ENCODE data around the gene R3HDML.
"Not testable (repeated sequence)": the region's sequence is repeated elsewhere in the genome, so short reads cannot be mapped to it uniquely, and the experiment has no call there.

The R3HDML gene

DNA sequence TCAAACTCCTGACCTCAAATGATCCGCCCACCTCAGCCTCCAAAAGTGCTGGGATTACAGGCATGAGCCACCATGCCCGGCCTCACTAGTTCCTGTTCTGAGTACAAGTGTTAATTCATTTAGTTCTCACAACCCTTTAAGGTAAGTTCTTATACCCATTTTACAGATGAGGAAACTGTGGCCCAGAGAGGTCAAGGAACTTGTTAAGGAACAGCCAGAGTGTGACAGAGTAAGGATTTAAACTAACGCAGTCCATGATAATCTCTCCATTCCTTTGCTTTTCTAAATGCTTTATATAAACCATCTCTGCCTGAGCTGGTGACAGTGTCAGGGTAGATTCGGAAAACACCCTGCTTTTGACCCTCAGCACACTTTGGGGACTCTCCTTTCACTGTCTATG is 39.1 kb upstream of the R3HDML start:
- H3K4me3 Mint-ChIP-seq, result no peak overlapping the region
- TF ChIP-seq, protein P1, sequence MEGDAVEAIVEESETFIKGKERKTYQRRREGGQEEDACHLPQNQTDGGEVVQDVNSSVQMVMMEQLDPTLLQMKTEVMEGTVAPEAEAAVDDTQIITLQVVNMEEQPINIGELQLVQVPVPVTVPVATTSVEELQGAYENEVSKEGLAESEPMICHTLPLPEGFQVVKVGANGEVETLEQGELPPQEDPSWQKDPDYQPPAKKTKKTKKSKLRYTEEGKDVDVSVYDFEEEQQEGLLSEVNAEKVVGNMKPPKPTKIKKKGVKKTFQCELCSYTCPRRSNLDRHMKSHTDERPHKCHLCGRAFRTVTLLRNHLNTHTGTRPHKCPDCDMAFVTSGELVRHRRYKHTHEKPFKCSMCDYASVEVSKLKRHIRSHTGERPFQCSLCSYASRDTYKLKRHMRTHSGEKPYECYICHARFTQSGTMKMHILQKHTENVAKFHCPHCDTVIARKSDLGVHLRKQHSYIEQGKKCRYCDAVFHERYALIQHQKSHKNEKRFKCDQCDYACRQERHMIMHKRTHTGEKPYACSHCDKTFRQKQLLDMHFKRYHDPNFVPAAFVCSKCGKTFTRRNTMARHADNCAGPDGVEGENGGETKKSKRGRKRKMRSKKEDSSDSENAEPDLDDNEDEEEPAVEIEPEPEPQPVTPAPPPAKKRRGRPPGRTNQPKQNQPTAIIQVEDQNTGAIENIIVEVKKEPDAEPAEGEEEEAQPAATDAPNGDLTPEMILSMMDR (IDR thresholded peaks at IDR 0.05), result no peak

DNA sequence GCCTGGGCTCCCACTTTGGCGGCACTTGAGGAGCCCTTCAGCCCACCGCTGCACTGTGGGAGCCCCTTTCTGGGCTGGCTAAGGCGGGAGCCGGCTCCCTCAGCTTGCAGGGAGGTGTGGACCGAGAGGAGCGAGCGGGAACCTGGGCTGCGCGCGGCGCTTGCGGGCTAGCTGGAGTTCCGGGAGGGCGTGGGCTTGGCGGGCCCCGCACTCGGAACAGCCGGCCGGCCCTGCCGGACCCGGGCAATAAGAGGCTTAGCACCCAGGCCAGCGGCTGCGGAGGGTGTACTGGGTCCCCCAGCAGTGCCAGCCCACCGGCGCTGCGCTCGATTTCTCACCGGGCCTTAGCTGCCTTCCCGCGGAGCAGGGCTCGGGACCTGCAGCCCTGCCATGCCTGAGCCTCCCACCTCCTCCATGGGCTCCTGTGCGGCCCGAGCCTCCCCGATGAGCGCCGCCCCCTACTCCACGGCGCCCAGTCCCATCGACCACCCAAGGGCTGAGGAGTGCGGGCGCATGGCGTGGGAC is 37.8 kb upstream of the R3HDML start:
- H3K4me3 Mint-ChIP-seq; H3K27ac Mint-ChIP-seq; DNase-seq; H3K4me1 Mint-ChIP-seq; H3K36me3 Mint-ChIP-seq (ENCODE audit: low read depth); H3K9me3 Mint-ChIP-seq; H3K27me3 Mint-ChIP-seq (ENCODE audit: low read depth, poor library complexity): not testable (repeated sequence)

More for the DNA sequence above, 39.1 kb upstream of the R3HDML start:
- Mint-ChIP-seq H3K27me3 (ENCODE audit: low read depth, poor library complexity) (no peaks in the 10 kb centered on the region), H3K4me1 (peaks cover 8% of the 10 kb centered on the region), H3K27ac (no peak overlapping the region), H3K36me3 (ENCODE audit: low read depth) (peaks cover 4% of the 10 kb centered on the region), H3K9me3 (no peaks in the 10 kb centered on the region)
- no peak for DNase-seq

DNA sequence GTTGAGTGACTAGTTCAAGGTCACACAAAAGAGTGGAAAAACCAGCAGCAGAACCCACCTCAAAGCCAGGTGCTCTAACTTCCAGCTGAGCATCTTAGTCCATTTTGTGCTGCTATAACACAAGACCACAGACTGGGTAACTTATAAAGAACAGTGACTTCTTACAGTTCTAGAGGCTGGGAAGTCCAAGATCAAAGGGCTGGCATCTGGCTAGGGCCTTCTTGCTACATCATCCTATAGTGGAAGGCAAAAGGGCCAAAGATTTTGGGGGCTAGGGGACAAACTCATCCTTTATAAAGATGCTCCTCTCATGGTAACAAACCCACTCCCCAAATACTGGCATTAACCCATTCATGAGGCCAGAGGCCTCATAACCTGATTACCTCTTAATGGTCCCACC is 35.6 kb upstream of the R3HDML start:
- peaks cover 4% of the 10 kb centered on the region for H3K4me1 Mint-ChIP-seq
- no peak overlapping the region for H3K4me3 Mint-ChIP-seq
- TF ChIP-seq, protein P1 (IDR thresholded peaks at IDR 0.05), result no peak
- H3K9me3 Mint-ChIP-seq, result no peaks in the 10 kb centered on the region
- peaks cover 4% of the 10 kb centered on the region for H3K36me3 Mint-ChIP-seq (ENCODE audit: low read depth)
- H3K27ac Mint-ChIP-seq, result no peak overlapping the region
- H3K27me3 Mint-ChIP-seq (ENCODE audit: low read depth, poor library complexity), result no peaks in the 10 kb centered on the region
- DNase-seq, result no peak

DNA sequence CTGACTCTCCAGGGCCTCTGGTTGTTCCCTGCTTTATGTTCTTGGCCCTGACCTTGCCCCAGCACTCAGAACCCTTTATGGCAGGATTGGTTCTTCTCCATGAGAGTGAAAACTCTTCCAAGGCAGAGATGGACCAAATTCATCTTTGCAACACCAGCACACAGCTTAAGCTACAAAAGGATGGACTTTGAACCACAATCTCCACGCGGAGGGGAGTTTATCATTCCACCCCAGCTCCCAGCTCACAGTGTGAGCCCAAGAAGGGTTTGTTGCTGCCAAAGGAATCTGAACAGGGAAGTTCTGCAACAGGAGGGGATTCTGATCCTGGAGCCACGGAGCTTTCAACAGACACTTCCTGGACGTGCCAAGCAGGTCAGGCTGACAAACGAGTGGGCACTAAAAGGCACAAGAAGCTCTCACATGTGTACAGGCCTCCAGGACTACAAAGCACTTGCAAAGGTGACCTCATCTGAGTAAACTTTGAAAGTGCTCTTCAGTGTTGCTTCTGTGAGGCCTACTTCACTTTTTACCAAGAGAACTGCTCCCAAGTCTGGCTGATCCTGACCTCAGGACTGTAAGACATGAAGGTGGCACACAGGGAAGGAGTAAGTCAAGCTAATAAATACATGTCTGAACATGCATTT is 34.7 kb upstream of the R3HDML start:
- TF ChIP-seq, protein P1 (IDR thresholded peaks at IDR 0.05), result no peak
- Mint-ChIP-seq H3K36me3 (ENCODE audit: low read depth) (peaks cover 4% of the 10 kb centered on the region), H3K4me3 (no peak overlapping the region), H3K27ac (no peak overlapping the region), H3K9me3 (no peaks in the 10 kb centered on the region), H3K4me1 (peaks cover 4% of the 10 kb centered on the region), H3K27me3 (ENCODE audit: low read depth, poor library complexity) (no peaks in the 10 kb centered on the region)
- DNase-seq, result no peak

DNA sequence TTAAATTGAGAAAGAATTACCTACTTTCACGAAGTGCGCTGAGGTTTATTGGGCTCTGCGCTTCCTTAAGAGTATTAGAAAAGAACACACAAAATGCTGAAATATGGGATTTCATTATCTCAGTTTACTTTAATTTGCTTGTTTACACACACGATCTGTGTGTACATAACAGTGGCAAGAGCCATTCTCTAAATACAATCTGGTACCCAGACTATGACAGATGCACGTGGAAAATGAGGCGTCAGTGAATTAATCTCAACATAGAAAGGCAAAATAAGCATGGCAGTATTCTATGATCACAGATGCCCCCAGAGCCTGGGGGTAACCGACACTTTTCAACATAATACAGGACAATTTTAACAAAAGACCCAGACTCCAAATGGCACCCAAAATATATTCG is 34.1 kb upstream of the R3HDML start:
- Mint-ChIP-seq H3K27ac (no peak overlapping the region), H3K9me3 (no peaks in the 10 kb centered on the region), H3K36me3 (ENCODE audit: low read depth) (peaks cover 4% of the 10 kb centered on the region), H3K27me3 (ENCODE audit: low read depth, poor library complexity) (no peaks in the 10 kb centered on the region), H3K4me1 (peaks cover 4% of the 10 kb centered on the region), H3K4me3 (no peak overlapping the region)
- TF ChIP-seq, protein P1 (IDR thresholded peaks at IDR 0.05), result no peak
- DNase-seq, result no peak

DNA sequence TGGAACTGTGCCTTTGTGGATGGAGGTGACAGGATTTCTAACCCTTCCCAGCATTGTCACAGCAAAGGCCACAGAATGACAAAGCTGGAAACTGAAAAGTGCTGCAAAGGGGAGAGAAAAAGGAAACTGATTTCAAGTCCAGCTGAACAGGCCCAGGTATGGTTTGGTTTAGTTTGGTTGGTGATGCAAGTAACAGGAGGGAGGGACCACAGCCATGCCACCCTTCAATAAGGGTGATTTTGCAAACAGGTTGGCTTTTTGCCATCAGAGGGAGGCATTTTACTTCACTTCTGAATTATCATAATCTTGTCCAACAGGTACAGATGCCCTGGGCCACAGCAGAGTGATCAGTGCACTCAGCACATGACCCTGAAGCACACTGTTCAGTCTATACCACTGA is 32.5 kb upstream of the R3HDML start:
- H3K27ac Mint-ChIP-seq, result no peak overlapping the region
- no peaks in the 10 kb centered on the region for H3K9me3 Mint-ChIP-seq
- no peaks in the 10 kb centered on the region for H3K27me3 Mint-ChIP-seq (ENCODE audit: low read depth, poor library complexity)
- H3K36me3 Mint-ChIP-seq (ENCODE audit: low read depth), result peaks cover 4% of the 10 kb centered on the region
- no peak overlapping the region for H3K4me3 Mint-ChIP-seq
- DNase-seq, result no peak
- TF ChIP-seq, protein P1 (IDR thresholded peaks at IDR 0.05), result no peak
- H3K4me1 Mint-ChIP-seq, result peaks cover 4% of the 10 kb centered on the region

All from nephron progenitor cell (in vitro differentiated cells).